KMS-11 (cell line): Measurements from ENCODE around the gene AGAP3.

ENCODE experiments used
- H2AFZ ChIP-seq: fragments of 200-600 bp; sonication (generic); 2 replicates; pipeline ENCODE4 v1.6.1; 2016; ENCODE audit warnings: antibody characterized with exemption, mixed run types, low read depth
- H3K27ac ChIP-seq: fragments of 200-600 bp; sonication (generic); 2 replicates; pipeline ENCODE4 v1.6.1; 2016; ENCODE audit warnings: mild to moderate bottlenecking, mixed run types
- H3K27me3 ChIP-seq: fragments of 200-600 bp; sonication (generic); 2 replicates; pipeline ENCODE4 v1.6.1; 2017; ENCODE audit warnings: mild to moderate bottlenecking, low read depth, mixed run types, moderate library complexity; ENCODE audit not compliant: insufficient read depth
- H3K36me3 ChIP-seq: fragments of 200-600 bp; sonication (generic); 2 replicates; pipeline ENCODE4 v1.6.1; 2017; ENCODE audit warnings: mild to moderate bottlenecking, mixed run types; ENCODE audit not compliant: insufficient read depth
- H3K4me1 ChIP-seq: fragments of 200-600 bp; sonication (generic); 2 replicates; pipeline ENCODE4 v1.6.1; 2016; ENCODE audit warnings: mild to moderate bottlenecking, low read depth, mixed run types; ENCODE audit not compliant: poor library complexity, severe bottlenecking
- H3K4me2 ChIP-seq: fragments of 200-600 bp; sonication (generic); 2 replicates; pipeline ENCODE4 v1.7.0; 2016; ENCODE audit warnings: mild to moderate bottlenecking, mixed run types
- H3K4me3 ChIP-seq: fragments of 200-600 bp; sonication (generic); IDR thresholded peaks from 2 replicates; pipeline ENCODE4 v1.6.1; 2017; ENCODE audit warnings: low read depth, low read length, mixed read lengths; ENCODE audit not compliant: insufficient read depth
- H3K79me2 ChIP-seq: fragments of 200-600 bp; sonication (generic); 2 replicates; pipeline ENCODE4 v1.6.1; 2016; ENCODE audit warnings: low read depth, mixed run types; ENCODE audit not compliant: insufficient read depth
- H3K9ac ChIP-seq: fragments of 200-600 bp; sonication (generic); 2 replicates; pipeline ENCODE4 v1.6.1; 2016; ENCODE audit warnings: mild to moderate bottlenecking, mixed run types
- H4K20me1 ChIP-seq: fragments of 200-600 bp; sonication (generic); 2 replicates; pipeline ENCODE4 v1.6.1; 2016; ENCODE audit warnings: mild to moderate bottlenecking, mixed run types; ENCODE audit not compliant: insufficient read depth
- TF ChIP-seq, protein P1 (sequence below): fragments of 200-600 bp; sonication (generic); conservative IDR thresholded peaks from 2 replicates; pipeline ENCODE4 v1.6.1; 2017; ENCODE audit warnings: low read depth, mild to moderate bottlenecking, antibody characterized with exemption, low read length, moderate library complexity, mixed read lengths

Gene AGAP3

DNA sequence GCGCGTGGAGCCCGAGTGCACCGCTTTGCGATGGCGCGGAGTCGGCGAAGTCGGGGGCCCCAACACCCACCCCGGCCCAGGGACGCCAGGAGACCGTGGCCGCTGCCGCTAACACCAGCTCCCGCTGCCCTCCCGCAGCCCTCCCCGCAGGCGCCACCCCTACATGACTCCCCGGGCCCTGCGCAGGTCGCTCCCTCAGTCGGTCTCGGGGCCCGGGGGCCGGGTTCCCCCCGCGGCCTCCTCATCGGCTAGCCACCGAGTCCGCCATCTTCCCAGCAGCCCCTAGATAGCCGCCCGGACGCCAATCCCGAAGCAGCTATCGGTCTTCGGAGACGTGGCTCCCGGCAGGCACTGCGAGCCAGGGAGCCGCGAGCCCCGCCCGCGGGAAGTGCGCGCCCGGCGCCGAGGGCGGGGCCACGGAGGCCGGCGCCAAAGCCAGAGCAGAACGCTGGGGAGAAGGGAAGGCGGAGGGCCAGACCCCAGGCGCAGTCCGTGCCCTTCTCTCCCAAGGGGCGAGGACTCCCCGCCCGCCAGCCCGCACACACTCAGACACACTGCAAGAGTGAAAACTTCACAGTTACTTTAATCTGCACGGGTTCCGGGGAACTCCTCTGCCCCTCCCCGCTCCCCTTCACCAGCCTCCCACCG is 5.6 kb upstream of the AGAP3 start, which contains the start of gene FASTK:
Gene FASTK, minus strand, starts transcription at position 288 of the 648 bp plus-strand sequence. Its CDS starts 43 bp downstream, at position 245.
- Histone ChIP-seq H3K36me3 (no peaks in the 10 kb centered on the region), H3K4me2 (peak within 1 kb of the TSS; percentile 59), H3K4me1 (peaks cover 40% of the 10 kb centered on the region), H3K9ac (peak within 1 kb of the TSS; percentile 91), H3K27me3 (no peaks in the 10 kb centered on the region), H3K27ac (peak within 1 kb of the TSS; percentile 74), H4K20me1 (no peaks in the 10 kb centered on the region), H3K79me2 (peaks cover 28% of the 10 kb centered on the region), H2AFZ (peak within 1 kb of the TSS; percentile 65), H3K4me3 (peak within 1 kb of the TSS; percentile 63)
- TF ChIP-seq, protein P1, sequence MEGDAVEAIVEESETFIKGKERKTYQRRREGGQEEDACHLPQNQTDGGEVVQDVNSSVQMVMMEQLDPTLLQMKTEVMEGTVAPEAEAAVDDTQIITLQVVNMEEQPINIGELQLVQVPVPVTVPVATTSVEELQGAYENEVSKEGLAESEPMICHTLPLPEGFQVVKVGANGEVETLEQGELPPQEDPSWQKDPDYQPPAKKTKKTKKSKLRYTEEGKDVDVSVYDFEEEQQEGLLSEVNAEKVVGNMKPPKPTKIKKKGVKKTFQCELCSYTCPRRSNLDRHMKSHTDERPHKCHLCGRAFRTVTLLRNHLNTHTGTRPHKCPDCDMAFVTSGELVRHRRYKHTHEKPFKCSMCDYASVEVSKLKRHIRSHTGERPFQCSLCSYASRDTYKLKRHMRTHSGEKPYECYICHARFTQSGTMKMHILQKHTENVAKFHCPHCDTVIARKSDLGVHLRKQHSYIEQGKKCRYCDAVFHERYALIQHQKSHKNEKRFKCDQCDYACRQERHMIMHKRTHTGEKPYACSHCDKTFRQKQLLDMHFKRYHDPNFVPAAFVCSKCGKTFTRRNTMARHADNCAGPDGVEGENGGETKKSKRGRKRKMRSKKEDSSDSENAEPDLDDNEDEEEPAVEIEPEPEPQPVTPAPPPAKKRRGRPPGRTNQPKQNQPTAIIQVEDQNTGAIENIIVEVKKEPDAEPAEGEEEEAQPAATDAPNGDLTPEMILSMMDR: no peak

DNA sequence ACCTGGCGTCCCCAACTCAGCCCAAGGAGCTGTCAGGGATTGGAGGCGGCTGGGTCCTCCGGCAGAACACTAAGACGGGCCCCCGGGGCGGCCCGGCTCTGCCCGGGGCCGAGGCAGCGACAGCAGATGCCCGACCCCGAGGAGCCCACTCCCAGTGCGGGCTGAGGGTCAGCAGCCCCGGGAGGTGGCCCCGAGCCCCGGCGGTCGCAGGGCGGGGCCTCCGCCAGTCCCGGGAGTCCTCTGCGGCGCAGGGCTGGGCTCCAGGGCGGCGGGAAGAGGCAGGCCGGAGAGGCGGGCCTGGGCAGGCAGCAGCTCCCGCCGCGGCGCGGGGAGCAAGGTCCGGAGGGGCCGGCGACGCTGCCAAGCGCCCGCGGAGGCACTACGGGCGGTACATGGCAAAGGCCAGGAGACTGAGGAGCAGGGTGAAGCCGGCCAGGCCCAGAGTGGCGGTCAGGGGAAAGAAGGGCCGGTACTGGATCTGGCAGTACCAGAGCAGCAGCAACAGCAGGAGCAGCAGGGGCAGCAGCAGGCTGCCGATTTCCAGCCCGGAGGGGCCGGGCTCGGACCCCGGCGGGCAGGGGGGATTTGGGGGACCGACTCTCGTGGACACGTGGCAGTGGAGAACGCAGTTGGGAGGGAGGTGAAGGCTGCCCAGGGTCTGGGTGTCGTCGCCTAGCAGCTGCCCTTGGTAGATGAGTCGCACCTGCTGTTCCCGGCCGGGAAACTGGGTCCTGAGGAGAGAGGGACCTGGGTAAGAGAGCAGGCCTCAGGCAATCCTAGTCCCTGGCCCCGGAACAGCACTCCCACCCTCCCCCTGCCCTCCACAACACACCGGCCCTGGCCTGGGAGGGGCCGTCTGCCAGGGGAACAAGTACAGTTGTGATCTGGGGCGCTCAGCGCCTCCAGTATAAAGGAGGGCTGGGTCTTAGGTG is 4.8 kb upstream of the AGAP3 start:
- H4K20me1 ChIP-seq: no peaks in the 10 kb centered on the region
- H3K4me3 ChIP-seq: no peak overlapping the region
- H3K79me2 ChIP-seq: peaks cover 28% of the 10 kb centered on the region
- peak overlapping the region; percentile 74; the same call in 1 of the 2 replicates for H3K27ac ChIP-seq
- peak overlapping the region; percentile 91; the same call in 1 of the 2 replicates for H3K9ac ChIP-seq
- H2AFZ ChIP-seq: peak overlapping the region; percentile 65; the same call in 1 of the 2 replicates
- peak overlapping the region; percentile 59; the same call in 1 of the 2 replicates for H3K4me2 ChIP-seq
- H3K27me3 ChIP-seq: no peaks in the 10 kb centered on the region
- TF ChIP-seq, protein P1: no peak
- H3K4me1 ChIP-seq: peaks cover 43% of the 10 kb centered on the region
- no peaks in the 10 kb centered on the region for H3K36me3 ChIP-seq

DNA sequence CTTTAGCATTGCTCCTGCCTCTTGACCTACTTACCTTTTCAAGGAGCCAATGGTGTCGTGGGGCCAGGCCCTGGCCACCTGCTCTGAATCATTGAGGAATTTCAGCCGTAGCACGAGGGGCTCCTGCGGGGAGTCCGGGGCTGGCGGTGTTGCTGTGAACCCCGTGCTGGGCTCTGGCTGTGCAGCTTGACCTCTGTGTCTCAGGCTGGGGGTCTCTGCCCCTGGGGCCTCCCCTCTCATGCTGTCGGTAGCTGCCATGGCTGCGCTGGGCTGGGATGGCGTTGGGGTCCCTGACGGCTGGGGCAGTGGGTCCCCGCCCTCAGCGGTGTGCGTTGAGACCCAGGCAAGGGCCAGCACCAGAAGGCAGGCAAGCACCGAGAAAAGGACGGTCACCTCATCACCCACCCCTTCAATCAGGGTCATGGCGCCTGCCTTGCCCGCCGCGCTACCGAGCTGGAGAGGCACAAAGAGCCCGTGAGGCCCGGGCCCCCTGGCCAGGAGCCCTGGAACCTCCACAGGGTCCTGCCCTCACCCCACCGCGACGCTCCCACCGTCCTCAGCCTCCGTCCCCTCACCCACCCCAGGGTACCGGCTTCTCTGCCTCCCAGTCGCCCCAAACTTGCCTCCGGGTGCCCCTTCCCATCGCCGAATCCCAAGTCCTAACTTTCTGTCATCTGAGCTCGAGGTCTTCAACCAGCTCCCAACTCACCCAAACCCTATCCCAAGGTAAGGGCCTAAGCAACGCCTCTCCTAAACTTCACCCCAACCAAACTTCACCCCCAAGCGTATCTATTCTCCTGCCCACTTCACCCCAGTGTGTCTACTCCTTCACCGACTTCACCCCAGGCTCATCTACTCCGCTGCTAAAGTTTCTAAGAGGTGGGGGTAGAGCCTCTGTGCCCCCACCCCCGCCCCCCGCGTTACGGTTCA is 3.9 kb upstream of the AGAP3 start:
- TF ChIP-seq, protein P1: no peak
- H3K36me3 ChIP-seq: no peaks in the 10 kb centered on the region
- H3K27ac ChIP-seq: peak overlapping the region; percentile 11; the same call in 1 of the 2 replicates
- H3K4me2 ChIP-seq: peak overlapping the region; percentile 62
- peaks cover 43% of the 10 kb centered on the region for H3K4me1 ChIP-seq
- H3K4me3 ChIP-seq: no peak overlapping the region
- no peaks in the 10 kb centered on the region for H4K20me1 ChIP-seq
- peak overlapping the region; percentile 61; the same call in 1 of the 2 replicates for H3K9ac ChIP-seq
- H3K79me2 ChIP-seq: peaks cover 34% of the 10 kb centered on the region
- H2AFZ ChIP-seq: peak overlapping the region; percentile 84; the same call in 1 of the 2 replicates
- no peaks in the 10 kb centered on the region for H3K27me3 ChIP-seq
